Measurements from ENCODE around the gene MANBA.
"Not testable (repeated sequence)": the region's sequence is repeated elsewhere in the genome, so short reads cannot be mapped to it uniquely, and the experiment has no call there.

Gene MANBA

GRCh38 chr4:102761906-102762305 is 1.1 kb upstream of the MANBA start:
- DNase-seq (ENCODE audit: low spot score) = no peak

DNA sequence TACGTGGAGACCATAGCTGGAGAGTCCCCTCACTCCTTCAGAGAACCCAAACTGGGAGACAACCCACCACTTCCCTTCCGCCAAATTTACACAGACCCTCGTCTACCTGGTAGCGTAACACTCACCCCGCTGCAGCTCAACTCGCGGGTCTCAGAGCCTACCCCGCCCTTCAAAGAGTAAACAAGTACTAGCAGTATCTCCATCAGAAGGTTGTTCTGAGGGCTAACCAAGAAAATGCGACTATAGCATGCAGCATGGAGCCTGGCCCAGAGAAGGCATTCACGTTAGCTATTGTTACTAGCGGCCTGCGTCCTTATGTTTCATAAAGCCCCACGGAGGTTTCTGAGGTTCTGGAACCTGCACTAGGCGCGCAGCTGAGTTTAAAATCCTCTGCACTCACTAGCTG is 531 bp upstream of the MANBA start:
- DNase-seq (ENCODE audit: low spot score) = no peak

DNA sequence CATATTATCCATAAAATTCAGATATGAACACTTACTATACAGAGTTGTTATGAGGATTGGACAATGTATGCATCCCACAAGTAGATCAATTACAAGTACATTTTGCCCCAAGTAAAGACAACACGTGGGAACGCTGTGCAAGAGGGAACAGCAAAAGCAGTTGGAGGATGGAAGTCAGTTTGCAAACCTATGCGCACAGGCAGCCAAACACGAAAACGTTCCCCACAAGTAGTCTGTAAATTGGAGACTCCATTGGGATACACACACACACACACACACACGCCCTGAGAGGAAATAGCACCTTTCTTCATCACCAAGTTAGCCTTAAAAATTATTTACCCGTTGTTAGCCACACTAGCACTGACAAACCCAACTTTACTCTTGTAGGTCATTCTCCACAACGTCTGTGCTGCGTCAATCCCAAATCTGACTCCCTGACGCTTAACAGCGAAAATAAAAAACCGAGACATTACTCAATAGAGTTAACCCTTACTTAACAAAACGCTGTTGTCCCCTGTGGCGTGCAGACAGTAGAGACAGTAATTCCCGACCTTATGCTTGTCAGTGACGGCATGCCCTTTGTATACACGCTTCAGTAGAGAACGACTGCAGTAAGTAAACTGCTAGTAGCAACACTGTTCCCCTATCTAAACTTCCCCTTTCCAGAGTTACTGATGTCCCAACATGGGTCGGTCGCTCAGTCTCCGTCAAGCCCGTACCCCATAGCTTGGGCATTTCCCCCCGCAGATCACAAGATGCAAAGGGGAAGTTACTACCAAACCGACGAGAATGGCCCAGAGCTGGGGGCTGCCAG is 730 bp downstream of the MANBA start:
- DNase-seq (ENCODE audit: low spot score) = peak; percentile 18

- no peak for DNase-seq (ENCODE audit: low spot score)
These were observed 2.3 kb downstream of the MANBA start for GRCh38 chr4:102758241-102759160.

DNA sequence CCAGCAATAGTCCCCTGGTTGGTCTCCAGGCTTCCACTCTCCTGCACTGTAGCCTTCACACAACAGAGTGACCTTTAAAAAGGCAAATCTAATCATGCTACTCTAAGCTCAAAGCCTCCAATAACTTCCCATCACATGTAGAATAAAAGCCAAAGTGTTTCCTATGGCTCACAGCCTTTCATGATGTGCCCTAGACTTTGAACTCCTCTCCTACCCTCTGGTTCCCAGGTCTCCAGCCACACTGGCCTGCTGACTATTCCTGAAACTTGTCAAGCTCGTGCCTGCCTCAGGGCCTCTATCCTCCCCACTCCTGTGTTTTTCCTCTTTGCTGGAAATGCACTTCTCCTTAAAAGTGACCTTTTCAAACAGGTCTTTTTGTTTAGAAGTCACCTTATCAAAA is 3.1 kb downstream of the MANBA start:
- DNase-seq (ENCODE audit: low spot score) = no peak

DNA sequence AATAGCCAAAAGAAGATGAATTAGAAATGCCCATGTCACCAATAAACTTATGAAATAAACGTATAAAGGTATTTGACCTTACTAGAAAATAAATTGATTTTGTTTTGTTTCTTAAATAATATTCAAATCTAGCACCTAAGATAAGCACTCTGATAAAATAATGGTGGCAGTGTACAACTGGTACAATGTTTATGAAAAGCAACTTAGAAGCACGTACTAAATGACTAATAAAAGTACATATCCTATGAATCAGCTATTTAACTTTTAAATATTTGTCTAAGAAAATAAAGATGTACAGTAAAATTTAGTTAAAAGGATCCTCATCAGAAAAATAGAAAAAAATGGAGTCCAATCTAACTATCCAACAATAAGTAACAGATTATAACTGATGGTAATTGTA is 6.7 kb downstream of the MANBA start:
- DNase-seq (ENCODE audit: low spot score) = no peak

DNA sequence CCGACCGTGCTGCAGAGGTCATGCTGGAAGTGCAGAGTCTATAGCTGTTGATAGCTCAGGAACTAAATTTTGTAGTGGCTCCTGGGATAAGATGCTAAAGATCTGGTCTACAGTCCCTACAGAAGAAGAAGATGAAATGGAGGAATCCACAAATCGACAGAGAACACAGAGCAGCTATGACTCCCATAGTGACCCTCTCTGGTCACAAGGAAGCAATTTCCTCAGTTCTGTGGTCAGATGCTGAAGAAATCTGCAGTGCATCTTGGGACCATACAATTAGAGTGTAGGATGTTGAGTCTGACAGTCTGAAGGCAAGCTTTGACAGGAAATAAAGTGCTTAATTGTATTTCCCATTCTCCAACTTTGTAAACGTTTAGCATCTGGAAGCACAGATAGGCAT is 8.8 kb downstream of the MANBA start:
- DNase-seq (ENCODE audit: low spot score) = no peak

- DNase-seq (ENCODE audit: low spot score) = not testable (repeated sequence)
These were observed 17.4 kb downstream of the MANBA start for GRCh38 chr4:102743352-102743751.

- not testable (repeated sequence) for DNase-seq (ENCODE audit: low spot score)
These were observed 22.0 kb downstream of the MANBA start for GRCh38 chr4:102738802-102739201.

DNA sequence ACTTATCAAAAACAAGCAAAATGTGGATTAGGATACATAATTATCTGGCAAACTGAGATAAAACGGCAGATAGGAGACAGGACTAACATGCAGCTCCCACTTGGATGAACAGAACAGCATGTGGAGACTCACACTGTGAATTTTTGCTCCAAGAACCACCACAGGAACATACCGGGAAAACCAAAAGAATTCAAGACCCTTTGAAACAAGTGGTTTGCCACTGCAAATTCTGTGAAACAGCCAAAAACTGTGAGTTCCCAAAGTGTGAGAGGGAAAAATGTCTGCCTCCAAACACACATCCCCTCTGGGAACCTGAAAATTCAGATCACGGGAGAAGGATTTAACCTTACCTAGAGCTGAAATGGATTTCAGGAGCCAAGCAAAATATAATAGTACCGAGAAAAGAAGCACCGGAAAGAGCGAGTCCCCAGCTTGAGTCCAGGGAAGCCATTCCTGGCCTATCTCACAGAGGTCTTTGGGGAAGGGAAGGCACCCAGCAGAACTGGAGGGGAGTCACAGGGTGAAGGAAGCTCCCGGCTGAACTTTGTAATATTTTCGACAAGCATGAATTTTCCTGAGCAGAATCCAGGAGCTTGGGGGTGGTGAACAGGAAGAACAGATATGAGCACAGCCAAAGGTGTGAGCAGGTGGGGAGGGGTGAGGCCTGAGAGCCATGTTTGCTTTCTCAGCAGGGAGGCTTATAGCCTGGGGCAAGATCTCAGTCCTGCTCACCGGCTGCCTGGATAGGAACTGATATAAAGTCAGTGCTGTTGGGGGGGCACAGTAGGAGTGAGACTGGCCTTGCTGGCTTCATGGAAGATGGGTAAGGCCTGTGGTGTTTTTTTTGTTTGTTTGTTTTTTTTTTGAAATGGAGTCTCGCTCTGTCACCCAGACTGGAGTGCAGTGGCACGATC is 23.9 kb downstream of the MANBA start:
- no peak for DNase-seq (ENCODE audit: low spot score)

DNA sequence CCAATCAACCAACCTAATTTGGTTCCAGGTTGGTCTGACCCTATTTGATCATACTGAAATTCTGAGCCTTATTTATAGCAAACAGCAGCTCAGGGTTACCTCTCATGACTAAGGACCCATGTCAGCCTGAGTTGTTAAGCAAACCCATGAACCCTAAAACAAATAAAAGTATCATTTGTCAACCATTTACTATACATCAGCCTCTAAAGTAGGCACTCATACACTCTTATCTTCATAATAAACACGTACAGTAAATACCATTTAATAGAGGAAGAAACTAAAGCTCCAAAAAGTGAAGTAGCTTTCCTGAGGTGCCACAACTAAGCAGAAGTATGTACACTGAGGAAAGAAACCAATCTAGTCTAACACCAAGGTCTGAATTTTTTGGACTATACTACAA is 25.2 kb downstream of the MANBA start:
- no peak for DNase-seq (ENCODE audit: low spot score)

DNA sequence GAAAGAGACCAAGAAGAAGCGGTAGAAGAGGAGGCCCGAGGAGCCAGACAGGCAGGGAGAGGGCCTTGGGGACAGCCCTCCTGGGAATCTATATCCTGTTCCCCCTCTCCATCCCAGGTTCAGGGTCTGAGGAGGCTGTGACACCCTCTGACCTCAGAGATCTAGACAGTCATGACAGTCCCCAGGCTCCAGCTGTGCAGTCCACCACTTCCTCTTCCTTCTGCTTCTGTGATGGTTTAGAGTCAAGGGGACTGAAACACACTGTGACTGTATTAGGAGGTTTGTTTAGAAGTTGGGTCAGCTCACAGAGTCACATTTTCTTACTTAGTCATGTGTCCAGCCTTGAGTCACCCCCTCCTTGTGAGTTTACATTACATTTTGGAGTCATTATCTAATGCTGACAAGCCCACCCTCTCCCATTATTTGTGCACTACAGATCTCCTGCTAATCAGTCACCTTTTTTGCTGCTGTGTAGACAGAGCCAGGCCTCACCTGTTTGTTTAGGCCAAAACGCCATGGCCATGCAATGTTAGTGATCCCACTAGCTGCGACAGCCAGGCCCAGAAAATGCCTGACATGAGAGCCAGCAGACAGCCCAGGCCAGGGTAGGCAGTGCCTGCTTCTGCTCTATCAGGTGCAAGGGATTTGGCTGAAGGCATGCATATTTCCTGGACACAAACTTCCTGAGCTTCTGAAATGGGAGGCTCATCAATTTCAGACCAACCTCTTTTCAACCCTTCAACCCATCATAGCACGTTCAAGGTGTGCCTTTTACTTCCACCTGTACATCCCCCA is 26.0 kb downstream of the MANBA start:
- no peak for DNase-seq (ENCODE audit: low spot score)

GRCh38 chr4:102734116-102734515 is 26.7 kb downstream of the MANBA start:
- DNase-seq (ENCODE audit: low spot score) = no peak

- DNase-seq (ENCODE audit: low spot score) = no peak
These were observed 27.7 kb downstream of the MANBA start for GRCh38 chr4:102733084-102733483.

GRCh38 chr4:102732678-102733077 is 28.1 kb downstream of the MANBA start:
- DNase-seq (ENCODE audit: low spot score) = no peak

DNA sequence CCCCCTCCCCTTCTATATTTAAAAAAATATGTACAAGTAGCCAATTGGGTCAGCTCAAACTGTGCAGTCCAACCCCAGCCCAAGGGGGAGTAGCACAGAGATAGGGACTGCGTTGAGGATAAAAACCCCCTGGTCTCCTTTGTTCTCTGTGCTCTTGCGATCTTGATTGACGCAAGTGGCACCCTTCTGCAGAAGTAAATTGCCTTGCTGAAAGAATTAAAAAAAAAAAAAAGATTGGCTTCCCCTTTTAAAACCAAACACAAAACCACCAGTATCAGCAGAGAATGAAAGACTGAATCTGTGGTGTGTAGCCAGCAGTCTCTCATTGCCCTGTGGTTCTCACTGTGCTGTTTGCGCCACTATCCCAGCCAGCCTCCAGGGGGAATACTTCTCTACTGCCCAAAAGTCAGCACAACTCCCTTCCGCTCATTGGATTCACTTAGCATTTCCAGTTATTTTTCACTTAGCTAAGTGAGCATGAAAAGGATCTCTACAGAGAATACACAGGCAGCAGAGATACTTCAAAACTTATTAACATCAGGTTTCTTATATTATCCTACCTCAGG is 29.7 kb downstream of the MANBA start:
- DNase-seq (ENCODE audit: low spot score) = peak; percentile 20

- peak; percentile 47 for DNase-seq (ENCODE audit: low spot score)
These were observed 31.3 kb downstream of the MANBA start for GRCh38 chr4:102729486-102729885.

DNA sequence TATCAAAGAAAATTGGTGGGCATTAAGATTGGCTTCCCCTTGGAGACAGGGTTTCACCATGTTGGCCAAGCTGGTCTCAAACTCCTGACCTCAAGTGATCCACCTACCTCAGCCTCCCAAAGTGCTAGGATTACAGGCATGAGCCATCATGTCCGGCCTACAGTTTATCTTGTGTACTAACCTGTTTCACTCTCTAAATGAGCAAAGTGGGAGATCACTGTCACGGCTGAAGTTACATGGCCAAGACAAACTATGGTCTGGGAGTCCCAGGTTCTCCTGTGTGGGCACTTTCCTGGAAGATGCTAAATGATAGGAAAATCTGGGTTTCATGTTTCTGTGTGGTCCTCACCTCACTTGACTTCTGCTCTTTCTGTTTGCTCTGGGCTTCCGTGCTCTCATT is 33.8 kb downstream of the MANBA start:
- DNase-seq (ENCODE audit: low spot score) = not testable (repeated sequence)

DNA sequence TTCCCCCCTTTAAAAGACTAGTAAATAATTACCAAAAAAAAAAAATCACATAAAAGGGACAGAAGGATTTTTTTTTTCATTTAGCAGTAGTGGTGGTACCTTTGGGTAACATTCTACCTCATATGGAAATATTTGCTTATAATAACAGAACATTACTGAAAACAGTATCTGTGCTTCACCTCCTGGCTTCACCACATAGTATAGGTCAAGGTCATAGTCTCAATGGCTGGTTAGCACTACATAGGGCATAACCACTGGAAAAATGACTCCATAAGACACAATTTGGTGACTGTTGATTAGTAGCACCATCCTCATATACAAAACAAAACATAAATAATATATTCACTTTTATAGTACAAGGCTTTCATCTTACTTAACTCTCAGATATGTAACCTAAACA is 34.7 kb downstream of the MANBA start:
- DNase-seq (ENCODE audit: low spot score) = no peak

GRCh38 chr4:102725229-102725628 is 35.5 kb downstream of the MANBA start:
- no peak for DNase-seq (ENCODE audit: low spot score)

DNA sequence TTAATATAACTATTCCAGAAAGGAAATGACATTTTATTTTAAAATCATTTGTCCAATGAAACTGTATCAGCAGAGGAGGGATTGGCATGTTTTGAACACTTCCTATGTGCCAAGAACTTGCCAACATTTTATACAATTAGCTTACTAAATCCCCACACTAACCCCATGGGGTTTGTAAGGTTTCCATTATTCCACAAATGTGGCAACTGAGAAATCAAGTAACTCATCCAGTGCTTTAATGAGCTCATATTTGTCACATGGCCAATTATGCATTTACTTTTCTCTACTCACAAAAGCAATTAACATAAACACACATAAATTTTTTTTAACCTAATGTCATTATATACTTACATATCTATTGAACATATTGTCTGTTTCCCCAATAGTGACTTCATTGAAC is 37.3 kb downstream of the MANBA start:
- no peak for DNase-seq (ENCODE audit: low spot score)

All from hematopoietic multipotent progenitor cell treated with erythropoietin and hydrocortisone succinate and interleukin-3 and kit ligand, for 15 days (in vitro differentiated cells).